Panc1 (cell line): Measurements from ENCODE around the gene ADIPOR2.

Experiments
- CTCF ChIP-seq: fragments of 450-650 bp; IDR thresholded peaks from 2 replicates; pipeline ENCODE4 v1.5.1; 2017; ENCODE audit warnings: mild to moderate bottlenecking
- POLR2AphosphoS5 ChIP-seq: IDR thresholded peaks from 2 replicates; pipeline ENCODE4 v1.6.1; 2012; ENCODE audit warnings: mild to moderate bottlenecking, low read depth, low read length, moderate library complexity

GRCh38 chr12:1768615-1769014, 77.7 kb downstream of the ADIPOR2 start:
- TF ChIP-seq CTCF (no peak), POLR2AphosphoS5 (no peak)
